ENCODE data around the gene BORCS5. TPM values are rescaled to one million over a fixed set of nuclear protein-coding genes. Genes with fewer than 3 reads are reported as not detected.

The BORCS5 gene
- total RNA-seq, 1 experiment from 2014 or later = 25.7 TPM

GRCh38 chr12:12511895-12512711, 155.2 kb downstream of the BORCS5 start:
- no peaks in the 10 kb centered on the region for H3K27me3 ChIP-seq (replicated peaks; ENCODE audit: control insufficient read depth, insufficient read depth, low read length)
- H3K9me3 Mint-ChIP-seq (ENCODE audit: unreplicated experiment) = no peaks in the 10 kb centered on the region
- H3K4me1 ChIP-seq = peaks cover 8% of the 10 kb centered on the region
- peaks cover 45% of the 10 kb centered on the region for H3K36me3 Mint-ChIP-seq (ENCODE audit: insufficient read depth, unreplicated experiment)
- TF ChIP-seq CTCF (IDR thresholded peaks at IDR 0.05; ENCODE audit: insufficient read depth in 1 of 2, low read depth in 1 of 2, low read length in 1 of 2, severe bottlenecking in 1 of 2, unreplicated experiment in 1 of 2) = no peak
- intact Hi-C loops (cut with micrococcal nuclease; ENCODE audit: unreplicated experiment) = no loop called here
- peaks cover 12% of the 10 kb centered on the region for H3K4me1 Mint-ChIP-seq (ENCODE audit: low read depth, unreplicated experiment)
- H3K36me3 ChIP-seq (ENCODE audit: control insufficient read depth, insufficient read depth, low read length) = no peaks in the 10 kb centered on the region
- POLR2A ChIA-PET = no interaction called here
- no TSS peak for BruUV-seq (replicated peaks)
- no peak overlapping the region for H3K4me3 Mint-ChIP-seq (ENCODE audit: unreplicated experiment)
- H3K9me3 ChIP-seq = 0 out of 2 replicates have a peak, but pooled peaks cover under 1% of the 10 kb centered on the region
- CTCF ChIA-PET = no interaction called here
- no peak overlapping the region for H3K4me3 ChIP-seq (ENCODE audit: low read depth, low read length)
- no peak for DNase-seq
- H3K27me3 Mint-ChIP-seq (ENCODE audit: insufficient read depth, unreplicated experiment) = no peaks in the 10 kb centered on the region
- H3K27ac Mint-ChIP-seq (ENCODE audit: unreplicated experiment) = no peak overlapping the region

- no peaks in the 10 kb centered on the region for H3K4me1 ChIP-seq
- ChIA-PET POLR2A (interaction anchor here (0.5 kb wide), 1 partner anchor 157 kb away, joined by 3 read pairs; the partner anchor contains the start of gene BORCS5), CTCF (no interaction called here)
- TF ChIP-seq CTCF (IDR thresholded peaks at IDR 0.05; ENCODE audit: insufficient read depth in 1 of 2, low read depth in 1 of 2, low read length in 1 of 2, severe bottlenecking in 1 of 2, unreplicated experiment in 1 of 2) = no peak
- Mint-ChIP-seq H3K9me3 (ENCODE audit: unreplicated experiment) (no peaks in the 10 kb centered on the region), H3K4me1 (ENCODE audit: low read depth, unreplicated experiment) (peaks cover 9% of the 10 kb centered on the region), H3K27me3 (ENCODE audit: insufficient read depth, unreplicated experiment) (no peaks in the 10 kb centered on the region), H3K27ac (ENCODE audit: unreplicated experiment) (no peak overlapping the region), H3K4me3 (ENCODE audit: unreplicated experiment) (no peak overlapping the region), H3K36me3 (ENCODE audit: insufficient read depth, unreplicated experiment) (peaks cover 51% of the 10 kb centered on the region)
- BruUV-seq (replicated peaks) = no TSS peak
- H3K4me3 ChIP-seq (ENCODE audit: low read depth, low read length) = no peak overlapping the region
- no peaks in the 10 kb centered on the region for H3K9me3 ChIP-seq
- no peaks in the 10 kb centered on the region for H3K27me3 ChIP-seq (replicated peaks; ENCODE audit: control insufficient read depth, insufficient read depth, low read length)
- DNase-seq = no peak
- intact Hi-C loops (cut with micrococcal nuclease; ENCODE audit: unreplicated experiment) = no loop called here
- H3K36me3 ChIP-seq (ENCODE audit: control insufficient read depth, insufficient read depth, low read length) = no peaks in the 10 kb centered on the region
Measured at GRCh38 chr12:12513416-12514006, 156.6 kb downstream of the BORCS5 start.

- Histone ChIP-seq H3K4me3 (ENCODE audit: low read depth, low read length) (no peak overlapping the region), H3K27me3 (replicated peaks; ENCODE audit: control insufficient read depth, insufficient read depth, low read length) (no peaks in the 10 kb centered on the region), H3K36me3 (ENCODE audit: control insufficient read depth, insufficient read depth, low read length) (no peaks in the 10 kb centered on the region), H3K9me3 (no peaks in the 10 kb centered on the region), H3K4me1 (peaks cover 19% of the 10 kb centered on the region)
- peaks cover 7% of the 10 kb centered on the region for H3K4me1 Mint-ChIP-seq (ENCODE audit: low read depth, unreplicated experiment)
- no peak overlapping the region for H3K4me3 Mint-ChIP-seq (ENCODE audit: unreplicated experiment)
- no peak for TF ChIP-seq CTCF (IDR thresholded peaks at IDR 0.05; ENCODE audit: insufficient read depth in 1 of 2, low read depth in 1 of 2, low read length in 1 of 2, severe bottlenecking in 1 of 2, unreplicated experiment in 1 of 2)
- intact Hi-C loops (cut with micrococcal nuclease; ENCODE audit: unreplicated experiment) = no loop called here
- H3K9me3 Mint-ChIP-seq (ENCODE audit: unreplicated experiment) = no peaks in the 10 kb centered on the region
- H3K27ac Mint-ChIP-seq (ENCODE audit: unreplicated experiment) = no peak overlapping the region
- POLR2A ChIA-PET = no interaction called here
- CTCF ChIA-PET = no interaction called here
- H3K27me3 Mint-ChIP-seq (ENCODE audit: insufficient read depth, unreplicated experiment) = no peaks in the 10 kb centered on the region
- no TSS peak for BruUV-seq (replicated peaks)
- no peak for DNase-seq
- peaks cover 64% of the 10 kb centered on the region for H3K36me3 Mint-ChIP-seq (ENCODE audit: insufficient read depth, unreplicated experiment)
Measured at GRCh38 chr12:12518464-12518845, 161.6 kb downstream of the BORCS5 start.

All from Caco-2 (cell line).